ENCODE data around the gene CD164.

The CD164 gene

DNA sequence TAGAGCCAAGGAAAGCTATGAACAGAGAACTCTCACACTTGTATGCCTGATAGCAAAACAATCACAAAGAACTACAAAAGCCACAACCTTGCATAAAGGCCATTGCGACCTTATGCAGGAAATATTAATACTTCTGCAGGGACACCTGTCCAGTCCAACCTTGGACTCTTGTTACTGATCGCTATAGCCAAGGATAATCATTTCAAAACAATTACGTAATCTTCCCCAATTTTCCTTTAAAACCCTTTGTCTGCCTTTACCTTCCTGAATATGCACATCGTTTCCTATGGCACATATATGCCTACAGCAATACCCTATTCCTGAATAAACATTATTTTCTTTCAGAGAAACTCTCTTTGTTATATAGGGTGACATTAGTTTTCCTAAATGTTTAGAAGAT, 35.4 kb upstream of the CD164 start:
- POLR2A ChIA-PET (ENCODE audit: low non-redundant PET): no interaction called here
- TF ChIP-seq, protein P1, sequence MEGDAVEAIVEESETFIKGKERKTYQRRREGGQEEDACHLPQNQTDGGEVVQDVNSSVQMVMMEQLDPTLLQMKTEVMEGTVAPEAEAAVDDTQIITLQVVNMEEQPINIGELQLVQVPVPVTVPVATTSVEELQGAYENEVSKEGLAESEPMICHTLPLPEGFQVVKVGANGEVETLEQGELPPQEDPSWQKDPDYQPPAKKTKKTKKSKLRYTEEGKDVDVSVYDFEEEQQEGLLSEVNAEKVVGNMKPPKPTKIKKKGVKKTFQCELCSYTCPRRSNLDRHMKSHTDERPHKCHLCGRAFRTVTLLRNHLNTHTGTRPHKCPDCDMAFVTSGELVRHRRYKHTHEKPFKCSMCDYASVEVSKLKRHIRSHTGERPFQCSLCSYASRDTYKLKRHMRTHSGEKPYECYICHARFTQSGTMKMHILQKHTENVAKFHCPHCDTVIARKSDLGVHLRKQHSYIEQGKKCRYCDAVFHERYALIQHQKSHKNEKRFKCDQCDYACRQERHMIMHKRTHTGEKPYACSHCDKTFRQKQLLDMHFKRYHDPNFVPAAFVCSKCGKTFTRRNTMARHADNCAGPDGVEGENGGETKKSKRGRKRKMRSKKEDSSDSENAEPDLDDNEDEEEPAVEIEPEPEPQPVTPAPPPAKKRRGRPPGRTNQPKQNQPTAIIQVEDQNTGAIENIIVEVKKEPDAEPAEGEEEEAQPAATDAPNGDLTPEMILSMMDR (conservative IDR thresholded peaks at IDR 0.05; ENCODE audit: low read depth): no peak
- CTCF ChIA-PET: interaction anchor here (0.7 kb wide), 1 partner anchor 379 kb away, joined by 3 read pairs; no protein-coding TSS in a partner anchor
- no peak for DNase-seq (ENCODE audit: low spot score)
- no peak overlapping the region for H3K27ac ChIP-seq

DNA sequence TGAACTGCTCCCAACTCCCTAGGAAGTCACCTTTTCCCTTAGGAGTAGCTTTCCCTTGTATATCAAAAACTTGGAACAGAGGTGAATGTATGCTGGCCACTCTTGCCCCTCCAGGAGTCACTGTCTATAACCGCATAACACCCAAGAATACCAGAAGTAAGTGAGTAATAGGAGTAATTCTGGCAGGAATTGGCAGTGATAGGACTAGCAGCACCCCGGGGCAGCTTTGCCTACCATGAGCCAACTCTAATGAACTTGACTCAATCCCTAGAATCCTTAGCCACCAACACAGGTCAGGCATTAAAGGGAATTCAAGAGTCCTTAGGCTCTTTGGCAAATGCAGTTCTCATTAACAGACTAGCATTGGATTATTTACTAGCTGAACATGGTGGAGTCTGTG, 28.8 kb upstream of the CD164 start:
- TF ChIP-seq, protein P1 (conservative IDR thresholded peaks at IDR 0.05; ENCODE audit: low read depth): no peak
- ChIA-PET POLR2A (ENCODE audit: low non-redundant PET) (no interaction called here), CTCF (interaction anchor here (0.7 kb wide), 1 partner anchor 187 kb away, joined by 3 read pairs; no protein-coding TSS in a partner anchor)

DNA sequence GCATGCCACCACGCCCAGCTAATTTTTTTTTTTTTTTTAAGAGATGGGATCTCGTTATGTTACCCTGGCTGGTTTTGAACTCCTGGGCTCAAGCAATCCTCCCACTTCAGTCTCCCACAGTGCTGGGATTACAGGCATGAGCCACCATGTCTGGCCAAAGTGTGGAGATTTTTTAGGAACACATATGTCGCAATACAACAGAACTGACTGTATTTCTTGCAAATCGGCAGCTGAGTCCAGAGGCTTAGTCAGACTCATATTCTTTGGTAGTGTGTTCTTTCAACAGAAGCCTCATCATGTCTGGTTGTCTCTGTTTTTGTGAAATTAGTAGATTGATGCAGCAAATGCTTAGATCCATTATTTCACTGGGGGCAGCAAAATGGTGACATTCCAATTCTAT, 23.9 kb upstream of the CD164 start:
- CTCF ChIA-PET: interaction anchor here (0.7 kb wide), 2 partner anchors 196 to 1756 kb away, joined by 3 read pairs; no protein-coding TSS in a partner anchor
- H3K27ac ChIP-seq: no peak overlapping the region
- TF ChIP-seq, protein P1 (conservative IDR thresholded peaks at IDR 0.05; ENCODE audit: low read depth): no peak
- POLR2A ChIA-PET (ENCODE audit: low non-redundant PET): no interaction called here
- no peak for DNase-seq (ENCODE audit: low spot score)

More for the DNA sequence above, 28.8 kb upstream of the CD164 start:
- H3K27ac ChIP-seq: no peak overlapping the region
- DNase-seq (ENCODE audit: low spot score): peak; percentile 35

DNA sequence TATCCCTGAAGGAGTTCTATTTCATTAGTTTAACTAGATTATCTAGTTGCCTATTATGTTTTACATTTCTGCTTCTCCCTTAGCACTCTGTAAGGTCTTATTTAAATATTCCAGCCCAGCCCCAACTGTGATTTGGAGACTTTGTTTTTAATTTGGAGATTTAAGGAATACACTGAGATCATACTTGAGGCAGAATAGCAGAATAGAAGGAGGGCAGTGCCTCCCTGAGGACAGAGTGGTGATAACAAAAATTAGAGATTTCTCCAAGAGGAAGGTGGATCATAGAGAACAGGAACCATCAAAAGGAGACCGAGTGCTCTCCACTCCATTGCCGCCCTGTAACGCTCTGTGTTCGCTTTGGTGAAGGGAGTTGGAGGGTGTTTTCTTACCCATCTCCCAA, 14.8 kb upstream of the CD164 start:
- no peak for DNase-seq (ENCODE audit: low spot score)
- POLR2A ChIA-PET (ENCODE audit: low non-redundant PET): no interaction called here
- TF ChIP-seq, protein P1 (conservative IDR thresholded peaks at IDR 0.05; ENCODE audit: low read depth): no peak
- H3K27ac ChIP-seq: no peak overlapping the region
- CTCF ChIA-PET: interaction anchor here (0.6 to 0.8 kb wide), 4 partner anchors 12 to 856 kb away, joined by 3 to 6 read pairs (median 3); no protein-coding TSS in a partner anchor

DNA sequence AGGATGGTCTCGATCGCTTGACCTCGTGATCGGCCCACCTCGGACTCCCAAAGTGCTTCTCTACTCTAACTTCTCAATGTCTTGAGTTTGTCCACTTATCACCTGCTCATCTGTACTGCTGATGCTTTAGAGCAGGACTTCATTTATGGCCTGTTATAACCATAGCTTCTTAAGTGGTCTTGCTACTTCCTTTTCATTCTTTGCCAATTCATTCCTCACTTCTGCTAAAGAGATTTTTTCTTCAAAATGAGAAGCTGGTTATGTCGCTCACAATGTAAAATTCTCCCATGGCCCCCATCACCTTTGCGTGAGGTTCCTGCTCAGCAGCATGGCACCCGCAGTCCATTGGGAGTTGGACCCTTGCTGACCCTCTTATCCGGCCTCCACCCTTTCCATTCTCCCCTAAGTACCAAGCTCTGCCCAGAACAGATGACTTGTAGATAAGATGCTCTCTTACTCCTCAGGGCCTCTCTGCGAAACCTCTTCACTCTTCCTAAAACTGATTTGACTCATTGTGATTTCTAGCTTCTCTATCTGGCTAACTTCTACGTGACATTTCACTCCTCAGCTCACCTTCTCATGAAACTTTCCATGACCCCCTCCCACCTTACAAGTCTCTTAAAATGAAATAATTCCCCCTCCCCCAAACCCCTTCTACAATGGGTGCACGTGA, 13.9 kb upstream of the CD164 start:
- no peak overlapping the region for H3K27ac ChIP-seq
- CTCF ChIA-PET: interaction anchor here (0.6 to 1.2 kb wide), 4 partner anchors 11 to 855 kb away, joined by 3 to 6 read pairs (median 4); partner anchors contain the start of gene CD164
- TF ChIP-seq, protein P1 (conservative IDR thresholded peaks at IDR 0.05; ENCODE audit: low read depth): no peak
- POLR2A ChIA-PET (ENCODE audit: low non-redundant PET): no interaction called here
- DNase-seq (ENCODE audit: low spot score): no peak

DNA sequence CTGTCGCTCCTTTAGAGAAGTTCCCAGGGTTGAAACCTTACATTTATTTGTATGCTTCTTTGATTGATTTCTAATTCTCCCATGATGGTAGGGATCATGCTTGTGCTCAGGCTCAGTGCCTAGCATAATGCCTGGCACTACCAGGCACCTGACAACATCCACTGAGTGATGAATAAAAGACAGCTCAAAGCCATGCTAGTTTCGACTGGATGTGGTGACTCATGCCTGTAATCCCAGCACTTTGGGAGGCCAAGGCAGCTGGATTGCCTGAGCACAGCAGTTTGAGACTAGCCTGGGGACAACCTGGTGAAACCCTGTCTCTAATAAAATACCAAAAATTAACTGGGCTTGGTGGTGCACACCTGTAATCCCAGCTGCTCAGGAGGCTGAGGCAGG, 11.6 kb upstream of the CD164 start:
- POLR2A ChIA-PET (ENCODE audit: low non-redundant PET): no interaction called here
- TF ChIP-seq, protein P1 (conservative IDR thresholded peaks at IDR 0.05; ENCODE audit: low read depth): no peak

More for the DNA sequence above, 11.6 kb upstream of the CD164 start:
- no peak for DNase-seq (ENCODE audit: low spot score)
- H3K27ac ChIP-seq: no peak overlapping the region; the same call in 1 of the 2 replicates
- CTCF ChIA-PET: interaction anchor here (0.7 kb wide), 1 partner anchor 90 kb away, joined by 3 read pairs; no protein-coding TSS in a partner anchor

Data from RWPE1 (cell line).